Neural progenitor cell (in vitro differentiated cells): ENCODE results near the gene KLHL8. TPM values are rescaled to one million over a fixed set of nuclear protein-coding genes. Genes with fewer than 3 reads are reported as not detected.

ENCODE experiments used
- DNase-seq: peaks from one replicate; pipeline ENCODE4 v3.0.0-alpha.2; 2016; ENCODE audit warnings: low spot score
- H2AFZ ChIP-seq: fragments of 200-600 bp; sonication (generic); replicated peaks from 2 replicates; pipeline ENCODE4 v1.6.1; 2016; ENCODE audit warnings: antibody characterized with exemption
- H3F3A ChIP-seq: fragments of 200-600 bp; sonication (generic); 2 replicates; pipeline ENCODE4 v1.6.1; 2016; ENCODE audit warnings: antibody characterized with exemption, low read depth
- H3K27ac ChIP-seq: fragments of 200-600 bp; sonication (generic); 2 replicates; pipeline ENCODE4 v1.5.1; 2016; ENCODE audit warnings: mild to moderate bottlenecking
- H3K27me3 ChIP-seq: fragments of 200-600 bp; sonication (generic); 2 replicates; pipeline ENCODE4 v1.6.1; 2016; ENCODE audit warnings: mild to moderate bottlenecking, moderate library complexity
- H3K36me3 ChIP-seq: fragments of 200-600 bp; sonication (generic); 2 replicates; pipeline ENCODE4 v1.5.1; 2016
- H3K4me1 ChIP-seq: fragments of 200-600 bp; sonication (generic); 2 replicates; pipeline ENCODE4 v1.6.1; 2016; ENCODE audit warnings: mixed run types
- H3K4me2 ChIP-seq: fragments of 200-600 bp; sonication (generic); 2 replicates; pipeline ENCODE4 v1.6.1; 2016
- H3K4me3 ChIP-seq: fragments of 200-600 bp; sonication (generic); 2 replicates; pipeline ENCODE4 v1.5.1; 2016
- H3K79me2 ChIP-seq: fragments of 200-600 bp; sonication (generic); 2 replicates; pipeline ENCODE4 v1.6.1; 2016; ENCODE audit warnings: low read depth
- H3K9ac ChIP-seq: fragments of 200-600 bp; sonication (generic); 2 replicates; pipeline ENCODE4 v1.6.1; 2016
- H3K9me3 ChIP-seq: fragments of 200-600 bp; sonication (generic); 2 replicates; pipeline ENCODE4 v1.5.1; 2016; ENCODE audit warnings: low read depth
- H4K20me1 ChIP-seq: fragments of 200-600 bp; sonication (generic); 2 replicates; pipeline ENCODE4 v1.6.1; 2016; ENCODE audit warnings: low read depth
- H3K27ac Mint-ChIP-seq: 3 replicates; pipeline ENCODE4 v1.8.0; 2021; ENCODE audit warnings: mixed read lengths
- H3K27me3 Mint-ChIP-seq: 2 replicates; pipeline ENCODE4 v1.8.0; 2022; ENCODE audit warnings: low read depth, mild to moderate bottlenecking, inconsistent platforms, moderate library complexity, mixed read lengths; ENCODE audit not compliant: insufficient read depth
- H3K36me3 Mint-ChIP-seq: 3 replicates; pipeline ENCODE4 v1.8.0; 2021; ENCODE audit warnings: mixed read lengths
- H3K4me1 Mint-ChIP-seq: 3 replicates; pipeline ENCODE4 v1.8.0; 2021; ENCODE audit warnings: mixed read lengths
- H3K4me3 Mint-ChIP-seq: 3 replicates; pipeline ENCODE4 v1.8.0; 2021; ENCODE audit warnings: mild to moderate bottlenecking, moderate library complexity, mixed read lengths
- H3K9me3 Mint-ChIP-seq: 3 replicates; pipeline ENCODE4 v1.8.0; 2020; ENCODE audit warnings: mixed read lengths
- EZH2 ChIP-seq: fragments of 200-600 bp; sonication (generic); IDR thresholded peaks from 2 replicates; pipeline ENCODE4 v1.6.1; 2017; ENCODE audit warnings: antibody characterized with exemption, mild to moderate bottlenecking, moderate library complexity
- EZH2phosphoT487 ChIP-seq: fragments of 200-600 bp; sonication (generic); IDR thresholded peaks from 2 replicates; pipeline ENCODE4 v1.6.1; 2017; ENCODE audit warnings: antibody characterized with exemption
- total RNA-seq: library from RNA; depleted of rRNA; stranded (reverse); fragments of >200 nt; gene quantifications from 2 replicates; pipeline ENCODE4 v1.2.3, GENCODE V29; 2015; ENCODE audit warnings: low replicate concordance
- TF ChIP-seq, protein P1 (sequence below): fragments of 200-600 bp; sonication (generic); IDR thresholded peaks from 2 replicates; pipeline ENCODE4 v1.5.1; 2017; ENCODE audit warnings: antibody characterized with exemption, mild to moderate bottlenecking

The KLHL8 gene
- total RNA-seq, 1 donor from 2014 or later, result 20.3 TPM

DNA sequence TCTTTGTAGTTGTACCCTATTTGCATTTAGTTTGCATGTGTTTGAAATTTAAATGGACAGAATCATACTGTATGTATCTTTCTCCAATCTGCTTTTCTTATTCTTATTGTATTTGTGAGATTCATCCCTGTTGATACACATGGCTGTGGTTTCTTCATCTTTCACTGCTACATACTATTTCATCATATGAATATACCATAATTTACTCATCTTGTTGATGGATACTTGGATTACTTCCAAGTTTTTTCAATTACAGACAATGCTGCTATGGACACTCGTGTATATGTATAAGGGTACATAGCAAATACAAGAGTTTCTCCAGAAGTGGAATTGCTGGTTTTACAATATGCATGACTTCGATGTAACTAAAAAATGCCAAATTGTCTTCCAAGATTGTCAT is 11.8 kb upstream of the KLHL8 start:
- DNase-seq, result no peak
- no peaks in the 10 kb centered on the region for H3K4me1 Mint-ChIP-seq
- no peak overlapping the region for H3K27ac Mint-ChIP-seq
- no peaks in the 10 kb centered on the region for H3K79me2 ChIP-seq
- H3F3A ChIP-seq, result no peaks in the 10 kb centered on the region
- H3K9me3 ChIP-seq, result no peaks in the 10 kb centered on the region
- H3K27me3 Mint-ChIP-seq, result no peaks in the 10 kb centered on the region
- H3K4me1 ChIP-seq, result no peaks in the 10 kb centered on the region
- H4K20me1 ChIP-seq, result no peaks in the 10 kb centered on the region
- no peak overlapping the region for H2AFZ ChIP-seq
- no peaks in the 10 kb centered on the region for H3K36me3 Mint-ChIP-seq
- H3K9me3 Mint-ChIP-seq, result no peaks in the 10 kb centered on the region
- H3K9ac ChIP-seq, result no peak overlapping the region
- no peak overlapping the region for H3K27ac ChIP-seq
- TF ChIP-seq, protein P1, sequence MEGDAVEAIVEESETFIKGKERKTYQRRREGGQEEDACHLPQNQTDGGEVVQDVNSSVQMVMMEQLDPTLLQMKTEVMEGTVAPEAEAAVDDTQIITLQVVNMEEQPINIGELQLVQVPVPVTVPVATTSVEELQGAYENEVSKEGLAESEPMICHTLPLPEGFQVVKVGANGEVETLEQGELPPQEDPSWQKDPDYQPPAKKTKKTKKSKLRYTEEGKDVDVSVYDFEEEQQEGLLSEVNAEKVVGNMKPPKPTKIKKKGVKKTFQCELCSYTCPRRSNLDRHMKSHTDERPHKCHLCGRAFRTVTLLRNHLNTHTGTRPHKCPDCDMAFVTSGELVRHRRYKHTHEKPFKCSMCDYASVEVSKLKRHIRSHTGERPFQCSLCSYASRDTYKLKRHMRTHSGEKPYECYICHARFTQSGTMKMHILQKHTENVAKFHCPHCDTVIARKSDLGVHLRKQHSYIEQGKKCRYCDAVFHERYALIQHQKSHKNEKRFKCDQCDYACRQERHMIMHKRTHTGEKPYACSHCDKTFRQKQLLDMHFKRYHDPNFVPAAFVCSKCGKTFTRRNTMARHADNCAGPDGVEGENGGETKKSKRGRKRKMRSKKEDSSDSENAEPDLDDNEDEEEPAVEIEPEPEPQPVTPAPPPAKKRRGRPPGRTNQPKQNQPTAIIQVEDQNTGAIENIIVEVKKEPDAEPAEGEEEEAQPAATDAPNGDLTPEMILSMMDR, result no peak
- TF ChIP-seq EZH2 (no peak), EZH2phosphoT487 (no peak)
- H3K27me3 ChIP-seq, result no peaks in the 10 kb centered on the region
- no peak overlapping the region for H3K4me3 Mint-ChIP-seq
- no peak overlapping the region for H3K4me2 ChIP-seq
- H3K36me3 ChIP-seq, result no peaks in the 10 kb centered on the region
- no peak overlapping the region for H3K4me3 ChIP-seq

DNA sequence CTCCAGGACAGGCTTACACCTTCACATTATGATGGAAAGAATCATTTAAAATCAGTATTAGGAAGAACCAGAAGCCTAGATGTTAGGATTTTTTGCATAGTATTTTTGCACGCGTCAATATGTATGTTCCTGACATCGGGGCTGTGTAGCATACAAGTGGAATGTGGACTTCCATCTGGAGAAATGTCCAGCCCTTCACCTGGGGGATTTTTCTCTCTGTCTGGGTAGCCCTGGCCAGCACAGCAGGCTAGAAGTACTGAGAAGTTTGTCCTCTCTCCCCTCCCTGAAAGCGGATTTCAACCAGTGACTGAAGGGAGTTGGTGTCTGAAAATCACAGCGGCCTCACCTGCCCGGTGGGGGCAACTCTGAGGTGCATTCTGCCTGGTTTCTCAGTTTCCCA is 10.4 kb upstream of the KLHL8 start:
- H2AFZ ChIP-seq, result no peak overlapping the region

DNA sequence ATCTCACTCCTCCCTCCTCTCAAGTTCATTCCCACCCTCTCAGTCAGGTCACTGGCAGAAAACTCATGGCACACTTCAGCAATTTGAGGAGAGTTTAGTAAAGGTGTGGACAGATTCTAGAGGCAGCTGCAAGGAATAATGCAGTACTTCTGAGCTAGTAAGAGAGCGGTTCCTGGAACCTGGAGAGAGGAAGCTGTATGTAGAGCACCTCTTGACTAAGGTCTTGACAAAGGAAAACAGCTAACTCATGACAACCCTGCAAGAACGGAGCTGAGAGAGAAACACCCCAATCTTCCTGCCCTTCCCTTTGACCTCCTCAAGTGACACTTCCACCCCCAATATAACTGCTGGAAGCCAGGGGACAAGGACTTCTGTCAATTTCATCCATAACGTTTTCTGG is 9.6 kb upstream of the KLHL8 start:
- H3K4me1 Mint-ChIP-seq, result no peaks in the 10 kb centered on the region
- no peak for DNase-seq
- H3K4me3 ChIP-seq, result no peak overlapping the region
- no peak overlapping the region for H3K9ac ChIP-seq
- H3K36me3 Mint-ChIP-seq, result no peaks in the 10 kb centered on the region
- no peaks in the 10 kb centered on the region for H3K9me3 ChIP-seq
- H3K27ac Mint-ChIP-seq, result no peak overlapping the region
- H3K36me3 ChIP-seq, result no peaks in the 10 kb centered on the region
- no peaks in the 10 kb centered on the region for H4K20me1 ChIP-seq
- H3K9me3 Mint-ChIP-seq, result no peaks in the 10 kb centered on the region
- H3K4me1 ChIP-seq, result no peaks in the 10 kb centered on the region
- no peak overlapping the region for H3K4me3 Mint-ChIP-seq
- no peaks in the 10 kb centered on the region for H3K27me3 ChIP-seq
- H3K27ac ChIP-seq, result no peak overlapping the region
- H3K79me2 ChIP-seq, result no peaks in the 10 kb centered on the region
- H3K27me3 Mint-ChIP-seq, result no peaks in the 10 kb centered on the region
- H2AFZ ChIP-seq, result no peak overlapping the region
- no peak overlapping the region for H3K4me2 ChIP-seq
- no peaks in the 10 kb centered on the region for H3F3A ChIP-seq
- TF ChIP-seq, protein P1, result no peak
- TF ChIP-seq EZH2phosphoT487 (no peak), EZH2 (no peak)

More for the DNA sequence above, 10.4 kb upstream of the KLHL8 start:
- Histone ChIP-seq H3K79me2 (no peaks in the 10 kb centered on the region), H3K27me3 (no peaks in the 10 kb centered on the region), H3F3A (no peaks in the 10 kb centered on the region), H3K4me3 (no peak overlapping the region), H3K9ac (no peak overlapping the region), H3K36me3 (no peaks in the 10 kb centered on the region), H3K4me1 (no peaks in the 10 kb centered on the region), H4K20me1 (no peaks in the 10 kb centered on the region), H3K4me2 (no peak overlapping the region), H3K27ac (no peak overlapping the region), H3K9me3 (no peaks in the 10 kb centered on the region)
- TF ChIP-seq EZH2phosphoT487 (no peak), EZH2 (no peak)
- TF ChIP-seq, protein P1, result no peak
- no peaks in the 10 kb centered on the region for H3K27me3 Mint-ChIP-seq
- H3K27ac Mint-ChIP-seq, result no peak overlapping the region
- no peaks in the 10 kb centered on the region for H3K9me3 Mint-ChIP-seq
- no peaks in the 10 kb centered on the region for H3K4me1 Mint-ChIP-seq
- no peak for DNase-seq
- no peaks in the 10 kb centered on the region for H3K36me3 Mint-ChIP-seq
- H3K4me3 Mint-ChIP-seq, result no peak overlapping the region
